ENCODE results near the gene APELA. TPM values are rescaled to one million over a fixed set of nuclear protein-coding genes. Genes with fewer than 3 reads are reported as not detected.

Gene APELA
- total RNA-seq, 1 experiment from 2014 or later: 140 TPM

DNA sequence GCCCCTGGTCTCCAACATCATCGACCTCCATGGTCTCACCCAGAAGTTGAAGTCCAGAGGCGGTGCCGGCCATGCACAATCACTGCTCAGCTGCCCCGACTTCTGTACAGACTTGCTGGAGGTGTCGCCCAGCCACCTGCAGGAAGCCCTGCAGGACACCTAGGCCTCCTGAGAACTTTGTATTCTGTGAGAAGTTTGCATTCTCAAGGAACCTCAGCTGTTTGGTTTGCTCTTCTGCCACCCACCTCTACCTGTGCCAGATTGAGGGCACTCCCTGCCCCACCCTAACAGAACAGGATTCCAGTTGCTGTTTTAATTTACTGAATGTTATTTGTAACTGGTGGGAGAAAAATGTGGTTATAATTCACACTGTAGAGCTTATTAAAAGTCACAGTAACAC lies 53.7 kb downstream of the APELA start:
- TF ChIP-seq, protein P1, sequence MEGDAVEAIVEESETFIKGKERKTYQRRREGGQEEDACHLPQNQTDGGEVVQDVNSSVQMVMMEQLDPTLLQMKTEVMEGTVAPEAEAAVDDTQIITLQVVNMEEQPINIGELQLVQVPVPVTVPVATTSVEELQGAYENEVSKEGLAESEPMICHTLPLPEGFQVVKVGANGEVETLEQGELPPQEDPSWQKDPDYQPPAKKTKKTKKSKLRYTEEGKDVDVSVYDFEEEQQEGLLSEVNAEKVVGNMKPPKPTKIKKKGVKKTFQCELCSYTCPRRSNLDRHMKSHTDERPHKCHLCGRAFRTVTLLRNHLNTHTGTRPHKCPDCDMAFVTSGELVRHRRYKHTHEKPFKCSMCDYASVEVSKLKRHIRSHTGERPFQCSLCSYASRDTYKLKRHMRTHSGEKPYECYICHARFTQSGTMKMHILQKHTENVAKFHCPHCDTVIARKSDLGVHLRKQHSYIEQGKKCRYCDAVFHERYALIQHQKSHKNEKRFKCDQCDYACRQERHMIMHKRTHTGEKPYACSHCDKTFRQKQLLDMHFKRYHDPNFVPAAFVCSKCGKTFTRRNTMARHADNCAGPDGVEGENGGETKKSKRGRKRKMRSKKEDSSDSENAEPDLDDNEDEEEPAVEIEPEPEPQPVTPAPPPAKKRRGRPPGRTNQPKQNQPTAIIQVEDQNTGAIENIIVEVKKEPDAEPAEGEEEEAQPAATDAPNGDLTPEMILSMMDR (conservative IDR thresholded peaks at IDR 0.05): no peak
- no peaks in the 10 kb centered on the region for H4K20me1 ChIP-seq (ENCODE audit: control insufficient read depth, insufficient read depth, insufficient read length)
- H3K14ac ChIP-seq (ENCODE audit: insufficient read depth, low read length): no peak overlapping the region
- Mint-ChIP-seq H3K36me3 (ENCODE audit: insufficient read depth in 1 of 3, low read depth in 3 of 3) (no peaks in the 10 kb centered on the region), H3K4me3 (no peak overlapping the region), H3K9me3 (no peaks in the 10 kb centered on the region), H3K27me3 (ENCODE audit: low read depth) (no peaks in the 10 kb centered on the region; the same call in 1 of the 2 replicates), H3K27ac (no peak overlapping the region), H3K4me1 (peaks cover 11 to 14% of the 10 kb centered on the region in 2 experiments)
- no peaks in the 10 kb centered on the region for H3K79me1 ChIP-seq (ENCODE audit: insufficient read depth, low read depth, low read length, poor library complexity, severe bottlenecking)
- H3K79me2 ChIP-seq (ENCODE audit: insufficient read depth, low read length): no peaks in the 10 kb centered on the region
- no peak for DNase-seq
- no CpG with 5 or more reads among the region's 5 CpGs for WGBS (ENCODE audit: extremely low coverage, insufficient read length, low lambda C conversion rate)
- no peak overlapping the region for H2BK120ac ChIP-seq (ENCODE audit: low read depth, low read length, poor library complexity, severe bottlenecking)
- H3K23ac ChIP-seq (ENCODE audit: insufficient read length, low read depth, low read length): no peak overlapping the region
- H3K4me2 ChIP-seq (ENCODE audit: insufficient read depth, insufficient read length, low read length): no peak overlapping the region
- H4K91ac ChIP-seq (ENCODE audit: insufficient read length, low read depth, low read length): no peak overlapping the region
- H3K27me3 ChIP-seq (ENCODE audit: insufficient read depth, low read length): no peaks in the 10 kb centered on the region
- no peak overlapping the region for H3K9ac ChIP-seq (ENCODE audit: extremely low read depth, insufficient read length, low read length)
- no peak overlapping the region for H4K8ac ChIP-seq (replicated peaks; ENCODE audit: insufficient read length, low read depth, low read length)
- H3K56ac ChIP-seq (ENCODE audit: insufficient read length, low read depth, low read length): no peak overlapping the region
- H3T11ph ChIP-seq (ENCODE audit: low read length): no peak overlapping the region
- H4K5ac ChIP-seq (ENCODE audit: insufficient read length, low read depth, low read length): no peak overlapping the region
- H2BK15ac ChIP-seq (ENCODE audit: low read depth, low read length): no peak overlapping the region
- no peak overlapping the region for H2BK12ac ChIP-seq (ENCODE audit: insufficient read length, low read depth, low read length)
- H2BK5ac ChIP-seq (ENCODE audit: insufficient read length, low read length): no peak overlapping the region
- H3K9me3 ChIP-seq (ENCODE audit: control insufficient read depth, low read depth, low read length): no peaks in the 10 kb centered on the region
- no peaks in the 10 kb centered on the region for H3K4me1 ChIP-seq (ENCODE audit: insufficient read depth, low read length)
- H3K4ac ChIP-seq (ENCODE audit: low read depth, low read length): no peak overlapping the region
- H2BK20ac ChIP-seq (ENCODE audit: low read depth, low read length, poor library complexity, severe bottlenecking): no peak overlapping the region
- no peak overlapping the region for H2AFZ ChIP-seq (ENCODE audit: low read length)
- no peak overlapping the region for H3K18ac ChIP-seq (ENCODE audit: insufficient read length, low read depth, low read length)
- peaks cover 4% of the 10 kb centered on the region for H3K23me2 ChIP-seq (ENCODE audit: insufficient read length, low read depth, low read length, poor library complexity, severe bottlenecking)
- H2AK5ac ChIP-seq (ENCODE audit: insufficient read length, low read length): no peak overlapping the region
- no peak overlapping the region for H3K27ac ChIP-seq (ENCODE audit: insufficient read length, low read depth, low read length)

All from H9 (cell line).